GM23338 (cell line): ENCODE measurements around the gene SH3RF3. TPM values are rescaled to one million over a fixed set of nuclear protein-coding genes. Genes with fewer than 3 reads are reported as not detected.

ENCODE experiments used
- ATAC-seq: fragments of 200-7000 bp; cut with Tn5 transposase; 3 replicates; pipeline ENCODE4 v1.9.1; 2020
- DNase-seq: peaks from one replicate; pipeline ENCODE4 v3.0.0-alpha.2; 2015; ENCODE audit warnings: low spot score
- H2AFZ ChIP-seq: fragments of 200-600 bp; sonication (generic); 2 replicates; pipeline ENCODE4 v1.8.0; 2016; ENCODE audit warnings: antibody characterized with exemption, mild to moderate bottlenecking, moderate library complexity
- H3F3A ChIP-seq: fragments of 200-600 bp; sonication (generic); replicated peaks from 2 replicates; pipeline ENCODE4 v1.8.0; 2017; ENCODE audit warnings: antibody characterized with exemption, mixed run types, low read depth
- H3K27ac ChIP-seq: fragments of 200-600 bp; sonication (generic); 2 replicates; pipeline ENCODE4 v1.6.1; 2016; ENCODE audit warnings: low read depth
- H3K27me3 ChIP-seq: fragments of 200-600 bp; sonication (generic); 2 replicates; pipeline ENCODE4 v1.8.0; 2016; ENCODE audit warnings: mild to moderate bottlenecking, mixed run types, moderate library complexity; ENCODE audit not compliant: insufficient read depth
- H3K36me3 ChIP-seq: fragments of 200-600 bp; sonication (generic); 2 replicates; pipeline ENCODE4 v1.8.0; 2016; ENCODE audit warnings: mild to moderate bottlenecking; ENCODE audit not compliant: insufficient read depth
- H3K4me1 ChIP-seq: fragments of 200-600 bp; sonication (generic); 2 replicates; pipeline ENCODE4 v1.8.0; 2016; ENCODE audit warnings: mild to moderate bottlenecking, moderate library complexity; ENCODE audit not compliant: insufficient read depth
- H3K4me2 ChIP-seq: fragments of 200-600 bp; sonication (generic); 2 replicates; pipeline ENCODE4 v1.7.1; 2017; ENCODE audit warnings: mixed run types
- H3K4me3 ChIP-seq: fragments of 200-600 bp; sonication (generic); 2 replicates; pipeline ENCODE4 v1.6.1; 2016; ENCODE audit warnings: mixed run types
- H3K79me2 ChIP-seq: fragments of 200-600 bp; sonication (generic); replicated peaks from 2 replicates; pipeline ENCODE4 v1.8.0; 2017; ENCODE audit warnings: mild to moderate bottlenecking; ENCODE audit not compliant: insufficient read depth
- H3K9me2 ChIP-seq: fragments of 200-600 bp; sonication (generic); 2 replicates; pipeline ENCODE4 v1.8.0; 2017; ENCODE audit not compliant: insufficient read depth
- H4K20me1 ChIP-seq: fragments of 200-600 bp; sonication (generic); replicated peaks from 2 replicates; pipeline ENCODE4 v1.8.0; 2017; ENCODE audit warnings: mild to moderate bottlenecking; ENCODE audit not compliant: insufficient read depth
- H3K27ac Mint-ChIP-seq: 2 replicates; pipeline ENCODE4 v1.8.0; 2020; ENCODE audit warnings: inconsistent platforms, mild to moderate bottlenecking, moderate library complexity, mixed read lengths
- H3K27me3 Mint-ChIP-seq: 3 replicates; pipeline ENCODE4 v1.8.0; 2022; ENCODE audit warnings: low read depth, mild to moderate bottlenecking, moderate library complexity, mixed read lengths, inconsistent platforms; ENCODE audit not compliant: insufficient read depth, poor library complexity
- H3K36me3 Mint-ChIP-seq: 3 replicates; pipeline ENCODE4 v1.8.0; 2021; ENCODE audit warnings: low read depth, mild to moderate bottlenecking, inconsistent platforms, moderate library complexity, mixed read lengths
- H3K4me1 Mint-ChIP-seq: 3 replicates; pipeline ENCODE4 v1.8.0; 2020; ENCODE audit warnings: mild to moderate bottlenecking, inconsistent platforms, mixed read lengths
- H3K4me3 Mint-ChIP-seq: 3 replicates; pipeline ENCODE4 v1.8.0; 2021; ENCODE audit warnings: moderate library complexity, mild to moderate bottlenecking, inconsistent platforms, mixed read lengths
- H3K9me3 Mint-ChIP-seq: 3 replicates; pipeline ENCODE4 v1.8.0; 2020; ENCODE audit warnings: moderate library complexity, mild to moderate bottlenecking, inconsistent platforms, mixed read lengths
- CREB1 ChIP-seq: fragments of 250-450 bp; sonication (Bioruptor Pico); IDR thresholded peaks from 2 replicates; pipeline ENCODE4 v1.5.0; 2020; ENCODE audit warnings: low read depth, mild to moderate bottlenecking, moderate library complexity
- CTCF ChIP-seq, 2 experiments: fragments of 200-600 bp in 1 of 2; sonication (generic) in 1 of 2; conservative IDR thresholded peaks; 2 replicates each; pipeline versions ENCODE4 v1.5.1 to v1.6.1; 2016 to 2017; ENCODE audit warnings: antibody characterized with exemption in 2 of 2, low read depth in 2 of 2, mild to moderate bottlenecking in 2 of 2, moderate library complexity in 1 of 2
- EZH2 ChIP-seq: fragments of 200-600 bp; sonication (generic); IDR thresholded peaks from one replicate; pipeline ENCODE4 v1.8.0; 2017; ENCODE audit warnings: antibody characterized with exemption, mild to moderate bottlenecking, low read depth; ENCODE audit not compliant: unreplicated experiment
- EZH2phosphoT487 ChIP-seq: fragments of 200-600 bp; sonication (generic); IDR thresholded peaks from one replicate; pipeline ENCODE4 v1.8.1; 2018; ENCODE audit warnings: antibody characterized with exemption; ENCODE audit not compliant: unreplicated experiment
- JUNB ChIP-seq: IDR thresholded peaks from one replicate; pipeline ENCODE4 v1.6.1; 2016; ENCODE audit warnings: antibody characterized with exemption; ENCODE audit not compliant: unreplicated experiment
- NANOG ChIP-seq: IDR thresholded peaks from 2 replicates; pipeline ENCODE4 v1.6.1; 2016; ENCODE audit warnings: antibody characterized with exemption, borderline replicate concordance
- POLR2AphosphoS5 ChIP-seq: IDR thresholded peaks from 2 replicates; pipeline ENCODE4 v1.6.1; 2016; ENCODE audit warnings: antibody characterized with exemption, low read depth
- STAT1 ChIP-seq: IDR thresholded peaks from one replicate; pipeline ENCODE4 v1.6.1; 2016; ENCODE audit warnings: antibody characterized with exemption; ENCODE audit not compliant: unreplicated experiment
- ZNF114 ChIP-seq: fragments of 250-450 bp; sonication (Bioruptor Pico); IDR thresholded peaks from 2 replicates; pipeline ENCODE4 v1.5.0; 2020; ENCODE audit warnings: mild to moderate bottlenecking, moderate library complexity
- ZNF331 ChIP-seq: fragments of 250-450 bp; sonication (Bioruptor Pico); IDR thresholded peaks from 2 replicates; pipeline ENCODE4 v1.5.0; 2020; ENCODE audit warnings: low read depth, mild to moderate bottlenecking, moderate library complexity
- ZNF462 ChIP-seq: fragments of 250-450 bp; sonication (Bioruptor Pico); IDR thresholded peaks from 2 replicates; pipeline ENCODE4 v1.5.0; 2020; ENCODE audit warnings: mild to moderate bottlenecking, moderate library complexity
- polyA plus RNA-seq: library from polyadenylated mRNA; unstranded; fragments of >200 nt; fragmentation: Nextera tagmentation; extraction: Ambion mirVana; gene quantifications from 2 replicates; pipeline ENCODE4 v1.2.1, GENCODE V29; 2016
- total RNA-seq: library from RNA; depleted of rRNA; stranded (reverse); fragments of >200 nt; shearing (Covaris generic); gene quantifications from 2 replicates; pipeline ENCODE4 v1.2.3, GENCODE V29; 2014
- TF ChIP-seq, protein P1 (sequence below): IDR thresholded peaks from one replicate; pipeline ENCODE4 v1.6.1; 2018; ENCODE audit warnings: antibody characterized with exemption; ENCODE audit not compliant: unreplicated experiment
- TF ChIP-seq, protein P2 (sequence below): IDR thresholded peaks from 2 replicates; pipeline ENCODE4 v1.6.1; 2016; ENCODE audit warnings: antibody characterized with exemption

The SH3RF3 gene
- total and polyA plus RNA-seq, 2 experiments from 2014 or later = 0.11 to 0.63 TPM

GRCh38 chr2:109447251-109447661, 318.3 kb downstream of the SH3RF3 start:
- no peaks in the 10 kb centered on the region for H3K79me2 ChIP-seq
- Mint-ChIP-seq H3K27ac (no peak overlapping the region), H3K9me3 (peaks cover 30% of the 10 kb centered on the region), H3K36me3 (peaks cover 4% of the 10 kb centered on the region; the same call in 2 of the 3 replicates), H3K4me1 (no peaks in the 10 kb centered on the region), H3K4me3 (no peak overlapping the region), H3K27me3 (no peaks in the 10 kb centered on the region)
- peaks cover 8% of the 10 kb centered on the region; the same call in 1 of the 2 replicates for H3K36me3 ChIP-seq
- no peak overlapping the region for H3K27ac ChIP-seq
- H2AFZ ChIP-seq = no peak overlapping the region
- H3F3A ChIP-seq = no peaks in the 10 kb centered on the region
- DNase-seq (no peak), ATAC-seq (no peak)
- no peaks in the 10 kb centered on the region for H4K20me1 ChIP-seq
- no peaks in the 10 kb centered on the region for H3K4me1 ChIP-seq
- TF ChIP-seq ZNF331 (CRISPR knock-in tag) = no peak
- TF ChIP-seq NANOG = no peak
- TF ChIP-seq CTCF (conservative IDR thresholded peaks at IDR 0.05; ENCODE audit: low read depth in 2 of 2) = no peak
- TF ChIP-seq CREB1 (CRISPR knock-in tag) = no peak
- TF ChIP-seq ZNF114 (CRISPR knock-in tag) = no peak
- TF ChIP-seq, protein P1, sequence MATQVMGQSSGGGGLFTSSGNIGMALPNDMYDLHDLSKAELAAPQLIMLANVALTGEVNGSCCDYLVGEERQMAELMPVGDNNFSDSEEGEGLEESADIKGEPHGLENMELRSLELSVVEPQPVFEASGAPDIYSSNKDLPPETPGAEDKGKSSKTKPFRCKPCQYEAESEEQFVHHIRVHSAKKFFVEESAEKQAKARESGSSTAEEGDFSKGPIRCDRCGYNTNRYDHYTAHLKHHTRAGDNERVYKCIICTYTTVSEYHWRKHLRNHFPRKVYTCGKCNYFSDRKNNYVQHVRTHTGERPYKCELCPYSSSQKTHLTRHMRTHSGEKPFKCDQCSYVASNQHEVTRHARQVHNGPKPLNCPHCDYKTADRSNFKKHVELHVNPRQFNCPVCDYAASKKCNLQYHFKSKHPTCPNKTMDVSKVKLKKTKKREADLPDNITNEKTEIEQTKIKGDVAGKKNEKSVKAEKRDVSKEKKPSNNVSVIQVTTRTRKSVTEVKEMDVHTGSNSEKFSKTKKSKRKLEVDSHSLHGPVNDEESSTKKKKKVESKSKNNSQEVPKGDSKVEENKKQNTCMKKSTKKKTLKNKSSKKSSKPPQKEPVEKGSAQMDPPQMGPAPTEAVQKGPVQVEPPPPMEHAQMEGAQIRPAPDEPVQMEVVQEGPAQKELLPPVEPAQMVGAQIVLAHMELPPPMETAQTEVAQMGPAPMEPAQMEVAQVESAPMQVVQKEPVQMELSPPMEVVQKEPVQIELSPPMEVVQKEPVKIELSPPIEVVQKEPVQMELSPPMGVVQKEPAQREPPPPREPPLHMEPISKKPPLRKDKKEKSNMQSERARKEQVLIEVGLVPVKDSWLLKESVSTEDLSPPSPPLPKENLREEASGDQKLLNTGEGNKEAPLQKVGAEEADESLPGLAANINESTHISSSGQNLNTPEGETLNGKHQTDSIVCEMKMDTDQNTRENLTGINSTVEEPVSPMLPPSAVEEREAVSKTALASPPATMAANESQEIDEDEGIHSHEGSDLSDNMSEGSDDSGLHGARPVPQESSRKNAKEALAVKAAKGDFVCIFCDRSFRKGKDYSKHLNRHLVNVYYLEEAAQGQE = no peak
- TF ChIP-seq, protein P2, sequence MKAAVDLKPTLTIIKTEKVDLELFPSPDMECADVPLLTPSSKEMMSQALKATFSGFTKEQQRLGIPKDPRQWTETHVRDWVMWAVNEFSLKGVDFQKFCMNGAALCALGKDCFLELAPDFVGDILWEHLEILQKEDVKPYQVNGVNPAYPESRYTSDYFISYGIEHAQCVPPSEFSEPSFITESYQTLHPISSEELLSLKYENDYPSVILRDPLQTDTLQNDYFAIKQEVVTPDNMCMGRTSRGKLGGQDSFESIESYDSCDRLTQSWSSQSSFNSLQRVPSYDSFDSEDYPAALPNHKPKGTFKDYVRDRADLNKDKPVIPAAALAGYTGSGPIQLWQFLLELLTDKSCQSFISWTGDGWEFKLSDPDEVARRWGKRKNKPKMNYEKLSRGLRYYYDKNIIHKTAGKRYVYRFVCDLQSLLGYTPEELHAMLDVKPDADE = no peak
- TF ChIP-seq POLR2AphosphoS5 = no peak
- no peak for TF ChIP-seq EZH2
- TF ChIP-seq ZNF462 (CRISPR knock-in tag) = no peak
- no peak for TF ChIP-seq EZH2phosphoT487
- TF ChIP-seq STAT1 = no peak
- TF ChIP-seq JUNB = no peak
- H3K27me3 ChIP-seq = no peaks in the 10 kb centered on the region
- H3K4me2 ChIP-seq = no peak overlapping the region
- no peaks in the 10 kb centered on the region for H3K9me2 ChIP-seq
- no peak overlapping the region for H3K4me3 ChIP-seq
